H1 (cell line): Measurements from ENCODE around the gene ZNF680. TPM values are rescaled to one million over a fixed set of nuclear protein-coding genes. Genes with fewer than 3 reads are reported as not detected.

Experiments used
- CTCF ChIA-PET: fragments of 300-600 bp; sonication (Branson Sonifier 250); formaldehyde crosslinking; loops from one replicate; lab custom pipeline; 2021; ENCODE audit not compliant: partially characterized antibody; lab: Charles Lee
- POLR2A ChIA-PET: fragments of 300-600 bp; sonication (Branson Sonifier 250); formaldehyde crosslinking; loops from one replicate; lab custom pipeline; 2021; ENCODE audit warnings: inconsistent platforms; ENCODE audit not compliant: partially characterized antibody; lab: Charles Lee
- DNase-seq, 2 experiments: peaks; one replicate each; pipeline versions ENCODE4 v3.0.0 to v3.0.0-alpha.2; 2010 to 2022; ENCODE audit warnings: low spot score in 2 of 2, low read depth in 1 of 2, mixed read lengths in 1 of 2
- FAIRE-seq: peaks from 2 replicates; lab custom pipeline; 2011; peaks lifted over from hg19 to GRCh38; lab: Jason Lieb, UNC
- H2AFZ ChIP-seq: 2 replicates; pipeline ENCODE4 v1.8.1; 2012; ENCODE audit warnings: low read length, inconsistent platforms
- H2AK5ac ChIP-seq: 2 replicates; pipeline ENCODE4 v1.6.1; 2013; ENCODE audit warnings: low read depth, low read length
- H2BK120ac ChIP-seq: replicated peaks from 2 replicates; pipeline ENCODE3; 2013; ENCODE audit warnings: low read depth, low read length, inconsistent platforms
- H2BK12ac ChIP-seq: 2 replicates; pipeline ENCODE4 v1.6.1; 2013; ENCODE audit warnings: low read depth, low read length
- H2BK15ac ChIP-seq: 2 replicates; pipeline ENCODE4 v1.6.1; 2013; ENCODE audit warnings: low read length
- H2BK20ac ChIP-seq: 2 replicates; pipeline ENCODE4 v1.6.1; 2013; ENCODE audit warnings: low read length
- H2BK5ac ChIP-seq: 2 replicates; pipeline ENCODE4 v1.6.1; 2013; ENCODE audit warnings: low read depth, low read length
- H3K14ac ChIP-seq: 2 replicates; pipeline ENCODE4 v1.6.1; 2013; ENCODE audit warnings: inconsistent platforms; ENCODE audit not compliant: insufficient read length
- H3K18ac ChIP-seq: 2 replicates; pipeline ENCODE4 v1.6.1; 2013; ENCODE audit warnings: low read length; ENCODE audit errors: extremely low read depth
- H3K23ac ChIP-seq: 2 replicates; pipeline ENCODE4 v1.6.1; 2013; ENCODE audit warnings: inconsistent platforms; ENCODE audit not compliant: insufficient read length
- H3K23me2 ChIP-seq: 2 replicates; pipeline ENCODE4 v1.6.1; 2013; ENCODE audit warnings: low read depth, low read length
- H3K27ac ChIP-seq: 2 replicates; pipeline ENCODE4 v1.6.1; 2011; ENCODE audit warnings: low read depth, low read length, inconsistent platforms
- H3K27me3 ChIP-seq, 4 experiments: replicated peaks in 1 of 4; 1 replicate in 1 of 4; 2 replicates in 3 of 4; pipeline versions ENCODE4 v1.6.1 to v1.8.1; 2011 to 2013; ENCODE audit warnings: low read length in 3 of 4, mild to moderate bottlenecking in 3 of 4, inconsistent platforms in 2 of 4, mixed read lengths in 2 of 4, moderate library complexity in 1 of 4; ENCODE audit not compliant: control insufficient read depth in 3 of 4, insufficient read depth in 3 of 4; ENCODE audit errors: extremely low read depth in 1 of 4
- H3K36me3 ChIP-seq, 4 experiments: 2 replicates each; pipeline versions ENCODE4 v1.6.1 to v1.8.1; 2011 to 2013; ENCODE audit warnings: mild to moderate bottlenecking in 4 of 4, low read length in 3 of 4, moderate library complexity in 2 of 4, control low read depth in 1 of 4, inconsistent platforms in 1 of 4; ENCODE audit not compliant: insufficient read depth in 4 of 4, control insufficient read depth in 2 of 4
- H3K4ac ChIP-seq: replicated peaks from 2 replicates; pipeline ENCODE3; 2013; ENCODE audit warnings: low read length, low read depth, mixed read lengths, inconsistent platforms; ENCODE audit not compliant: insufficient read length
- H3K4me1 ChIP-seq, 4 experiments: replicated peaks in 1 of 4; 1 replicate in 1 of 4; 2 replicates in 3 of 4; pipeline versions ENCODE4 v1.6.1 to v1.8.1; 2011 to 2013; ENCODE audit warnings: low read length in 3 of 4, inconsistent platforms in 2 of 4, mixed read lengths in 1 of 4; ENCODE audit not compliant: insufficient read depth in 4 of 4, control insufficient read depth in 3 of 4
- H3K4me2 ChIP-seq, 2 experiments: 2 replicates each; pipeline versions ENCODE4 v1.6.1 to v1.8.1; 2011 to 2013; ENCODE audit warnings: low read depth in 2 of 2, low read length in 2 of 2, control low read depth in 1 of 2, inconsistent platforms in 1 of 2, mild to moderate bottlenecking in 1 of 2; ENCODE audit not compliant: insufficient read depth in 1 of 2
- H3K4me3 ChIP-seq, 4 experiments: fragments of 200-600, 300-600 bp in 1 of 4; sonication (generic), shearing (Covaris generic), sonication (Bioruptor Twin) in 1 of 4; 2 replicates each; pipeline versions ENCODE4 v1.5.1 to v1.8.1; 2011 to 2016; ENCODE audit warnings: low read length in 4 of 4, low read depth in 3 of 4, control low read depth in 2 of 4, inconsistent platforms in 2 of 4, mild to moderate bottlenecking in 2 of 4, mixed read lengths in 1 of 4, moderate library complexity in 1 of 4; ENCODE audit not compliant: insufficient read depth in 2 of 4; ENCODE audit errors: extremely low read depth in 1 of 4
- H3K56ac ChIP-seq: replicated peaks from 2 replicates; pipeline ENCODE3; 2013; ENCODE audit warnings: low read depth, mild to moderate bottlenecking, mixed read lengths, low read length, inconsistent platforms; ENCODE audit not compliant: insufficient read length
- H3K79me1 ChIP-seq: 2 replicates; pipeline ENCODE4 v1.6.1; 2013; ENCODE audit warnings: low read depth, low read length, control low read depth
- H3K79me2 ChIP-seq, 2 experiments: 2 replicates each; pipeline versions ENCODE4 v1.6.1 to v1.8.1; 2012 to 2013; ENCODE audit warnings: low read length in 2 of 2, mild to moderate bottlenecking in 2 of 2, inconsistent platforms in 1 of 2; ENCODE audit not compliant: insufficient read depth in 2 of 2, control insufficient read depth in 1 of 2
- H3K9ac ChIP-seq, 4 experiments: replicated peaks in 1 of 4; 1 replicate in 1 of 4; 2 replicates in 3 of 4; pipeline versions ENCODE4 v1.6.1 to v1.8.1; 2011 to 2013; ENCODE audit warnings: low read depth in 3 of 4, low read length in 3 of 4, control low read depth in 2 of 4, mild to moderate bottlenecking in 2 of 4, moderate library complexity in 2 of 4, inconsistent platforms in 1 of 4; ENCODE audit errors: extremely low read depth in 1 of 4
- H3K9me3 ChIP-seq, 2 experiments: 2 replicates each; pipeline versions ENCODE4 v1.6.1 to v1.8.1; 2012 to 2013; ENCODE audit warnings: mild to moderate bottlenecking in 2 of 2, moderate library complexity in 2 of 2, control low read depth in 1 of 2, inconsistent platforms in 1 of 2, low read depth in 1 of 2, low read length in 1 of 2, mixed read lengths in 1 of 2; ENCODE audit not compliant: insufficient read depth in 2 of 2
- H4K20me1 ChIP-seq, 2 experiments: replicated peaks in 1 of 2; 2 replicates each; pipeline versions ENCODE3 to v1.8.1; 2011 to 2013; ENCODE audit warnings: inconsistent platforms in 2 of 2, low read length in 2 of 2, mild to moderate bottlenecking in 1 of 2; ENCODE audit not compliant: insufficient read depth in 2 of 2, control insufficient read depth in 1 of 2
- H4K5ac ChIP-seq: 2 replicates; pipeline ENCODE4 v1.6.1; 2013; ENCODE audit warnings: low read length, low read depth, mixed read lengths, inconsistent platforms; ENCODE audit not compliant: insufficient read length
- H4K8ac ChIP-seq: 2 replicates; pipeline ENCODE4 v1.8.0; 2013; ENCODE audit warnings: mild to moderate bottlenecking, moderate library complexity, low read length, inconsistent platforms; ENCODE audit not compliant: insufficient read depth; ENCODE audit errors: extremely low read depth
- H4K91ac ChIP-seq: replicated peaks from 2 replicates; pipeline ENCODE3; 2013; ENCODE audit warnings: low read length, mixed read lengths, inconsistent platforms; ENCODE audit not compliant: insufficient read length
- JUND ChIP-seq: IDR thresholded peaks from 2 replicates; pipeline ENCODE4 v1.6.1; 2011; ENCODE audit warnings: mild to moderate bottlenecking, improper control_type of control experiment, low read length
- SIN3A ChIP-seq, 2 experiments: IDR thresholded peaks in 1 of 2; conservative IDR thresholded peaks in 1 of 2; 2 replicates each; pipeline ENCODE4 v1.6.1; 2011 to 2012; ENCODE audit warnings: low read length in 2 of 2, improper control_type of control experiment in 1 of 2, low read depth in 1 of 2, mild to moderate bottlenecking in 1 of 2
- WGBS, 2 experiments: shearing (Covaris generic) in 1 of 2; methylation state at CpG; one replicate each; pipeline versions ENCODE4 v1.1.6 to v1.1.7; 2013 to 2015; ENCODE audit warnings: low lambda C conversion rate in 2 of 2, mixed read lengths in 2 of 2, inconsistent platforms in 1 of 2, low coverage in 1 of 2, missing lambda C conversion rate in 1 of 2; ENCODE audit not compliant: insufficient replicate concordance in 2 of 2, insufficient coverage in 1 of 2, insufficient read length in 1 of 2; ENCODE audit errors: extremely low coverage in 1 of 2, missing lambda C conversion rate in 1 of 2; 5-methylcytosine and 5-hydroxymethylcytosine counted together
- polyA plus RNA-seq, 7 experiments: library from polyadenylated mRNA; depleted of rRNA in 3 of 7; stranded (reverse) in 5 of 7; unstranded in 2 of 7; fragments of >200 nt in 5 of 7; fragments of 200-250 nt in 2 of 7; gene quantifications; 1 replicate in 5 of 7; 2 replicates in 1 of 7; 4 replicates in 1 of 7; pipeline versions ENCODE4 v1.2.1 to v1.2.3, GENCODE V29; 2011 to 2013; ENCODE audit warnings: missing spikeins in 2 of 7, mixed read lengths in 2 of 7
- total RNA-seq: library from RNA; stranded (reverse); fragmentation: NEBNext Ultra II Directional; extraction: Animal tissue kit (Norgen Biotek cat#: 25700); gene quantifications from 2 replicates; pipeline ENCODE4 v1.2.1, GENCODE V29; 2021

Gene ZNF680
- total and polyA plus RNA-seq, 2 of the 8 experiments (the other 6 are each of a cell fraction or from before 2014, with no cell fraction given) = 15.3 TPM; not detected in 1

DNA sequence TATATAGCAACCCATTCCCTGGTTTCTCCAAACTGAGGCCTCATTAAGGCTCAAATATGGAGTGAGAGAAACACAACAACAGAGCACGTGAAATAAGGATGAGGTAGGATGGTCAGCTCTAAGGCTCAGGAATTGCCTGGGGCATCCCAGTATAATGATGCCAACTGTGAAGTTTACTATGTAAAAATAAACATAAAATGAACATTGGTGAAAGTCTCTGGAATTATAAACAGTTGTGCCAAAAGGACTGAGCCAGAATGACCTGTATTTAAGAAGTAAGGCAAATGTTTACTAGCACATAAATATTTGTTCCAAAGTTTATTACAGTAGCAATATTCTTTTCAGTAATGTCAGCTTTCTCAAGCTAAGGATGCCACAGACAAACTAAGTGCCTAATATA is 64.6 kb downstream of the ZNF680 start:
- H3K4me3 ChIP-seq = no peak overlapping the region
- H3K9ac ChIP-seq = no peak overlapping the region
- no peak overlapping the region for H3K27ac ChIP-seq
- no peak overlapping the region for H2AK5ac ChIP-seq
- no peaks in the 10 kb centered on the region for H4K20me1 ChIP-seq
- H3K36me3 ChIP-seq = no peaks in the 10 kb centered on the region; a peak in 1 of 8 replicates
- ChIA-PET POLR2A (no interaction called here), CTCF (no interaction called here)
- H3K14ac ChIP-seq = no peak overlapping the region
- H3K79me2 ChIP-seq = no peaks in the 10 kb centered on the region
- 43% methylated on average over 1 of the region's 1 CpG; no CpG with 5 or more reads in 1 of the 2 experiments for whole genome bisulfite sequencing, 2 experiments
- no peak overlapping the region for H4K5ac ChIP-seq
- no peak for DNase-seq
- no peak for FAIRE-seq
- no peak overlapping the region for H2BK12ac ChIP-seq
- H2AFZ ChIP-seq = no peak overlapping the region
- no peak overlapping the region for H2BK15ac ChIP-seq
- no peak overlapping the region for H3K56ac ChIP-seq
- no peak overlapping the region for H2BK5ac ChIP-seq
- no peaks in the 10 kb centered on the region for H3K4me1 ChIP-seq
- no peak overlapping the region for H3K18ac ChIP-seq
- H3K4me2 ChIP-seq = no peak overlapping the region
- H3K79me1 ChIP-seq = no peaks in the 10 kb centered on the region
- H3K4ac ChIP-seq = no peak overlapping the region
- H3K23ac ChIP-seq = no peak overlapping the region
- no peaks in the 10 kb centered on the region for H3K23me2 ChIP-seq
- no peak overlapping the region for H4K91ac ChIP-seq
- H4K8ac ChIP-seq = no peak overlapping the region
- H3K9me3 ChIP-seq = peaks cover 55 to 67% of the 10 kb centered on the region in 2 experiments
- no peak overlapping the region for H2BK20ac ChIP-seq
- no peak overlapping the region for H2BK120ac ChIP-seq
- H3K27me3 ChIP-seq = no peaks in the 10 kb centered on the region
- TF ChIP-seq JUND (no peak), SIN3A (conservative IDR thresholded peaks at IDR 0.05 in 1 of 2, IDR thresholded peaks at IDR 0.05 in 1 of 2; ENCODE audit: low read depth in 1 of 2, low read length in 2 of 2) (no peak)
